ENCODE data around the gene PCSK9. TPM values are rescaled to one million over a fixed set of nuclear protein-coding genes. Genes with fewer than 3 reads are reported as not detected.

PCSK9 gene
- total RNA-seq (100 to 1,000 TPM in 1 of 2 donors, 10 to 100 TPM in 1; 68.2 to 112 TPM), polyA plus RNA-seq (10 to 100 TPM; 10.8 to 48.9 TPM)

DNA sequence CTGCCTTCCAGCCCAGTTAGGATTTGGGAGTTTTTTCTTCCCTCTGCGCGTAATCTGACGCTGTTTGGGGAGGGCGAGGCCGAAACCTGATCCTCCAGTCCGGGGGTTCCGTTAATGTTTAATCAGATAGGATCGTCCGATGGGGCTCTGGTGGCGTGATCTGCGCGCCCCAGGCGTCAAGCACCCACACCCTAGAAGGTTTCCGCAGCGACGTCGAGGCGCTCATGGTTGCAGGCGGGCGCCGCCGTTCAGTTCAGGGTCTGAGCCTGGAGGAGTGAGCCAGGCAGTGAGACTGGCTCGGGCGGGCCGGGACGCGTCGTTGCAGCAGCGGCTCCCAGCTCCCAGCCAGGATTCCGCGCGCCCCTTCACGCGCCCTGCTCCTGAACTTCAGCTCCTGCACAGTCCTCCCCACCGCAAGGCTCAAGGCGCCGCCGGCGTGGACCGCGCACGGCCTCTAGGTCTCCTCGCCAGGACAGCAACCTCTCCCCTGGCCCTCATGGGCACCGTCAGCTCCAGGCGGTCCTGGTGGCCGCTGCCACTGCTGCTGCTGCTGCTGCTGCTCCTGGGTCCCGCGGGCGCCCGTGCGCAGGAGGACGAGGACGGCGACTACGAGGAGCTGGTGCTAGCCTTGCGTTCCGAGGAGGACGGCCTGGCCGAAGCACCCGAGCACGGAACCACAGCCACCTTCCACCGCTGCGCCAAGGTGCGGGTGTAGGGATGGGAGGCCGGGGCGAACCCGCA is at the start of gene PCSK9:
TSS of gene PCSK9 (plus strand) at position 207 of the 741 bp plus-strand sequence. CDS start at position 497, 290 bp downstream.
- H3K27ac ChIP-seq (ENCODE audit: low read depth in 1 of 2, low read length in 2 of 2): peak within 1 kb of the TSS; percentile 80 to 87
- DNase-seq (ENCODE audit: low spot score): peak; percentile 79
- H3K4me3 ChIP-seq (ENCODE audit: low read depth in 1 of 3, low read length in 3 of 3): peak within 1 kb of the TSS; percentile 67 to 91 (median 80)
- H3K27me3 ChIP-seq (ENCODE audit: control insufficient read depth in 4 of 4, insufficient read depth in 4 of 4, low read length in 3 of 4): no peaks in the 10 kb centered on the region
- H3K36me3 ChIP-seq (ENCODE audit: control insufficient read depth in 4 of 4, insufficient read depth in 3 of 4, low read depth in 1 of 4, low read length in 3 of 4): no peaks in the 10 kb centered on the region
- 2% methylated on average over 67 of the region's 67 CpGs for WGBS
- H3K9me3 ChIP-seq (ENCODE audit: control insufficient read depth in 4 of 4, low read length in 3 of 4): no peaks in the 10 kb centered on the region
- peak within 1 kb of the TSS in 1 of 2 donors; percentile 42 for H3K9ac ChIP-seq (ENCODE audit: low read depth in 1 of 2, low read length in 2 of 2)
- TF ChIP-seq FOXA1 (IDR thresholded peaks at IDR 0.05) (no peak), TAF1 (conservative IDR thresholded peaks at IDR 0.05) (peak; percentile 87), GABPA (IDR thresholded peaks at IDR 0.05 in 1 of 2, conservative IDR thresholded peaks at IDR 0.05 in 1 of 2) (no peak), EGR1 (IDR thresholded peaks at IDR 0.05; ENCODE audit: low read depth in 2 of 2) (peak in 1 of 2 donors; percentile 50), SP1 (IDR thresholded peaks at IDR 0.05) (peak; percentile 70), ATF3 (IDR thresholded peaks at IDR 0.05) (no peak), HNF4A (conservative IDR thresholded peaks at IDR 0.05) (peak; percentile 46 to 70), JUND (IDR thresholded peaks at IDR 0.05) (peak in 1 of 2 donors; percentile 42), RAD21 (IDR thresholded peaks at IDR 0.05) (peak in 1 of 2 donors; percentile 31), CTCF (IDR thresholded peaks at IDR 0.05; ENCODE audit: low read depth, low read length, missing input control) (no peak), YY1 (IDR thresholded peaks at IDR 0.05) (peak; percentile 94), FOXA2 (IDR thresholded peaks at IDR 0.05) (no peak), REST (IDR thresholded peaks at IDR 0.05) (peak; percentile 93), HNF4G (IDR thresholded peaks at IDR 0.05) (no peak), NR2F2 (IDR thresholded peaks at IDR 0.05) (no peak), RXRA (IDR thresholded peaks at IDR 0.05) (peak; percentile 13 to 81)
- TF ChIP-seq, protein P1, sequence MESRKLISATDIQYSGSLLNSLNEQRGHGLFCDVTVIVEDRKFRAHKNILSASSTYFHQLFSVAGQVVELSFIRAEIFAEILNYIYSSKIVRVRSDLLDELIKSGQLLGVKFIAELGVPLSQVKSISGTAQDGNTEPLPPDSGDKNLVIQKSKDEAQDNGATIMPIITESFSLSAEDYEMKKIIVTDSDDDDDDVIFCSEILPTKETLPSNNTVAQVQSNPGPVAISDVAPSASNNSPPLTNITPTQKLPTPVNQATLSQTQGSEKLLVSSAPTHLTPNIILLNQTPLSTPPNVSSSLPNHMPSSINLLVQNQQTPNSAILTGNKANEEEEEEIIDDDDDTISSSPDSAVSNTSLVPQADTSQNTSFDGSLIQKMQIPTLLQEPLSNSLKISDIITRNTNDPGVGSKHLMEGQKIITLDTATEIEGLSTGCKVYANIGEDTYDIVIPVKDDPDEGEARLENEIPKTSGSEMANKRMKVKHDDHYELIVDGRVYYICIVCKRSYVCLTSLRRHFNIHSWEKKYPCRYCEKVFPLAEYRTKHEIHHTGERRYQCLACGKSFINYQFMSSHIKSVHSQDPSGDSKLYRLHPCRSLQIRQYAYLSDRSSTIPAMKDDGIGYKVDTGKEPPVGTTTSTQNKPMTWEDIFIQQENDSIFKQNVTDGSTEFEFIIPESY (IDR thresholded peaks at IDR 0.05): peak; percentile 30
- TF ChIP-seq, protein P2, sequence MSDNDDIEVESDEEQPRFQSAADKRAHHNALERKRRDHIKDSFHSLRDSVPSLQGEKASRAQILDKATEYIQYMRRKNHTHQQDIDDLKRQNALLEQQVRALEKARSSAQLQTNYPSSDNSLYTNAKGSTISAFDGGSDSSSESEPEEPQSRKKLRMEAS (IDR thresholded peaks at IDR 0.05): peak; percentile 46
- H3K4me1 ChIP-seq (ENCODE audit: control insufficient read depth in 4 of 4, insufficient read depth in 4 of 4, low read length in 3 of 4): peaks cover 15 to 75% (median 57%) of the 10 kb centered on the region in 4 donors

Data from liver (tissue), 9 donors.